Stimulated activated CD4-positive, alpha-beta T cell treated with anti-CD3 and anti-CD28 coated beads, Interleukin-2, amount 100 ng/mL, for 48 hours (primary cell): Measurements from ENCODE around the gene GGTLC3.
"Not testable (repeated sequence)": the region's sequence is repeated elsewhere in the genome, so short reads cannot be mapped to it uniquely, and the experiment has no call there.

Source experiments
- DNase-seq, 2 donors: peaks; one replicate each; pipeline ENCODE4 v3.0.0-alpha.2; 2020

The GGTLC3 gene

GRCh38 chr22:18518061-18518460, at the start of gene GGTLC3:
GGTLC3 (minus strand) TSS chr22:18518161; CDS start chr22:18517897, 264 bp downstream.
- not testable (repeated sequence) for DNase-seq

GRCh38 chr22:18560099-18560974, 42.4 kb upstream of the GGTLC3 start:
- DNase-seq = not testable (repeated sequence)

- DNase-seq = not testable (repeated sequence)
These were observed 41.0 kb upstream of the GGTLC3 start for GRCh38 chr22:18558939-18559338.

- DNase-seq = not testable (repeated sequence)
These were observed 40.6 kb upstream of the GGTLC3 start for GRCh38 chr22:18558516-18558915.

GRCh38 chr22:18554280-18555256, 36.6 kb upstream of the GGTLC3 start:
- DNase-seq = not testable (repeated sequence)

GRCh38 chr22:18552839-18553597, 35.1 kb upstream of the GGTLC3 start:
- not testable (repeated sequence) for DNase-seq

GRCh38 chr22:18551046-18551445, 33.1 kb upstream of the GGTLC3 start:
- DNase-seq = not testable (repeated sequence)

GRCh38 chr22:18549458-18550179, 31.7 kb upstream of the GGTLC3 start:
- DNase-seq = not testable (repeated sequence)

- not testable (repeated sequence) for DNase-seq
These were observed 26.7 kb upstream of the GGTLC3 start for GRCh38 chr22:18544615-18545014.

GRCh38 chr22:18543400-18543799, 25.4 kb upstream of the GGTLC3 start:
- not testable (repeated sequence) for DNase-seq

GRCh38 chr22:18539994-18540393, 22.0 kb upstream of the GGTLC3 start:
- DNase-seq = not testable (repeated sequence)

GRCh38 chr22:18534315-18534714, 16.4 kb upstream of the GGTLC3 start:
- not testable (repeated sequence) for DNase-seq

GRCh38 chr22:18533633-18534032, 15.7 kb upstream of the GGTLC3 start:
- not testable (repeated sequence) for DNase-seq

- DNase-seq = not testable (repeated sequence)
These were observed 11.6 kb upstream of the GGTLC3 start for GRCh38 chr22:18529416-18530145.

GRCh38 chr22:18528597-18529415, 10.8 kb upstream of the GGTLC3 start:
- DNase-seq = peak; percentile 80 to 88

GRCh38 chr22:18527752-18528596, 10.0 kb upstream of the GGTLC3 start, which contains the start of gene TMEM191B:
TMEM191B (plus strand) TSS chr22:18527802; CDS start chr22:18527981, 179 bp downstream.
- not testable (repeated sequence) for DNase-seq

- not testable (repeated sequence) for DNase-seq
These were observed 5.4 kb upstream of the GGTLC3 start for GRCh38 chr22:18523328-18523727.

GRCh38 chr22:18522762-18523161, 4.8 kb upstream of the GGTLC3 start:
- DNase-seq = not testable (repeated sequence)

- not testable (repeated sequence) for DNase-seq
These were observed 4.5 kb downstream of the GGTLC3 start for GRCh38 chr22:18513454-18513853.
